SK-N-SH (cell line): ENCODE data around the gene ASPG. TPM values are rescaled to one million over a fixed set of nuclear protein-coding genes. Genes with fewer than 3 reads are reported as not detected.

Source experiments
- CTCF ChIA-PET: fragments of 300-600, 350-600 bp; formaldehyde crosslinking; extraction: SDS; loops from one replicate; lab custom pipeline; 2021; lab: Yijun Ruan, JAX
- POLR2A ChIA-PET: fragments of 350-600 bp; sonication (Branson Sonifier 250); formaldehyde crosslinking; extraction: SDS; loops from one replicate; lab custom pipeline; 2020; ENCODE audit warnings: antibody characterized with exemption, inconsistent platforms; lab: Yijun Ruan, JAX
- DNase-seq: peaks from one replicate; pipeline ENCODE4 v3.0.0; 2012
- H2AFZ ChIP-seq: fragments of 200-600 bp; sonication (generic); 2 replicates; pipeline ENCODE4 v1.8.1; 2016; ENCODE audit warnings: antibody characterized with exemption, mild to moderate bottlenecking, low read depth
- H3F3A ChIP-seq: fragments of 200-600 bp; sonication (generic); replicated peaks from 2 replicates; pipeline ENCODE3; 2016; ENCODE audit warnings: antibody characterized with exemption, mild to moderate bottlenecking; ENCODE audit not compliant: insufficient read depth
- H3K27ac ChIP-seq, 2 experiments: fragments of 200-500 bp in 1 of 2; fragments of 200-600 bp in 1 of 2; sonication (Bioruptor generic) in 1 of 2; sonication (generic), shearing (Covaris generic) in 1 of 2; 2 replicates each; pipeline versions ENCODE4 v1.5.1 to v1.6.1; 2014 to 2016; ENCODE audit warnings: low read depth in 2 of 2, inconsistent platforms in 1 of 2, low read length in 1 of 2, mild to moderate bottlenecking in 1 of 2, mixed read lengths in 1 of 2
- H3K27me3 ChIP-seq: fragments of 200-600 bp; sonication (generic), shearing (Covaris generic); 2 replicates; pipeline ENCODE4 v1.6.1; 2016; ENCODE audit warnings: mixed run types; ENCODE audit not compliant: insufficient read depth
- H3K36me3 ChIP-seq, 2 experiments: fragments of 200-500 bp in 1 of 2; fragments of 200-600 bp in 1 of 2; sonication (Bioruptor generic) in 1 of 2; sonication (generic) in 1 of 2; replicated peaks in 1 of 2; 2 replicates each; pipeline versions ENCODE3 to v1.5.1; 2014 to 2016; ENCODE audit warnings: low read length in 1 of 2, mild to moderate bottlenecking in 1 of 2; ENCODE audit not compliant: insufficient read depth in 2 of 2, control insufficient read depth in 1 of 2
- H3K4me1 ChIP-seq, 2 experiments: fragments of 200-500 bp in 1 of 2; fragments of 200-600 bp in 1 of 2; sonication (Bioruptor generic) in 1 of 2; sonication (generic), shearing (Covaris generic) in 1 of 2; 2 replicates each; pipeline versions ENCODE4 v1.5.1 to v1.6.1; 2014 to 2016; ENCODE audit warnings: low read depth in 1 of 2, low read length in 1 of 2, mixed run types in 1 of 2; ENCODE audit not compliant: insufficient read depth in 2 of 2, control insufficient read depth in 1 of 2
- H3K4me2 ChIP-seq: fragments of 200-600 bp; sonication (generic), shearing (Covaris generic); 2 replicates; pipeline ENCODE4 v1.6.1; 2017; ENCODE audit warnings: mixed run types
- H3K4me3 ChIP-seq, 2 experiments: fragments of 200-500 bp in 1 of 2; fragments of 200-600 bp in 1 of 2; sonication (Bioruptor generic) in 1 of 2; sonication (generic), shearing (Covaris generic) in 1 of 2; 2 replicates each; pipeline versions ENCODE4 v1.5.1 to v1.8.1; 2014 to 2016; ENCODE audit warnings: low read depth in 2 of 2, inconsistent platforms in 1 of 2, low read length in 1 of 2, mild to moderate bottlenecking in 1 of 2, mixed read lengths in 1 of 2, moderate library complexity in 1 of 2
- H3K79me2 ChIP-seq: fragments of 200-600 bp; sonication (generic); 2 replicates; pipeline ENCODE4 v1.8.1; 2017; ENCODE audit warnings: mild to moderate bottlenecking; ENCODE audit not compliant: insufficient read depth
- H3K9ac ChIP-seq: fragments of 200-600 bp; sonication (generic); 2 replicates; pipeline ENCODE4 v1.6.1; 2017; ENCODE audit warnings: mixed run types
- H3K9me2 ChIP-seq: fragments of 200-600 bp; sonication (generic); 2 replicates; pipeline ENCODE4 v1.6.1; 2017; ENCODE audit warnings: mixed run types
- H3K9me3 ChIP-seq: fragments of 200-600 bp; sonication (generic); 2 replicates; pipeline ENCODE4 v1.6.1; 2017; ENCODE audit warnings: mixed run types, mild to moderate bottlenecking, moderate library complexity
- H4K20me1 ChIP-seq: fragments of 200-600 bp; sonication (generic); 2 replicates; pipeline ENCODE4 v1.6.1; 2017; ENCODE audit warnings: mild to moderate bottlenecking, mixed run types; ENCODE audit not compliant: insufficient read depth
- CHD2 ChIP-seq: fragments of 150-350 bp; IDR thresholded peaks from 2 replicates; pipeline ENCODE4 v1.6.1; 2018; ENCODE audit warnings: low read length; ENCODE audit not compliant: partially characterized antibody
- EP300 ChIP-seq, 2 experiments: IDR thresholded peaks; 2 replicates each; pipeline versions ENCODE4 v1.4.0 to v1.6.1; 2012; ENCODE audit warnings: borderline replicate concordance in 1 of 2, low read depth in 1 of 2, low read length in 1 of 2
- FOXM1 ChIP-seq: IDR thresholded peaks from 2 replicates; pipeline ENCODE4 v1.4.0; 2012; ENCODE audit warnings: low read depth, mild to moderate bottlenecking
- POLR2AphosphoS5 ChIP-seq: IDR thresholded peaks from 2 replicates; pipeline ENCODE4 v1.6.1; 2012; ENCODE audit warnings: low read depth, low read length
- RCOR1 ChIP-seq: fragments of 150-350 bp; IDR thresholded peaks from 2 replicates; pipeline ENCODE4 v1.6.1; 2017; ENCODE audit warnings: antibody characterized with exemption, low read length
- TEAD4 ChIP-seq: IDR thresholded peaks from 2 replicates; pipeline ENCODE4 v1.4.0; 2012; ENCODE audit warnings: mild to moderate bottlenecking, borderline replicate concordance; ENCODE audit not compliant: insufficient read depth
- ZBTB33 ChIP-seq: IDR thresholded peaks from 2 replicates; pipeline ENCODE4 v1.4.0; 2012; ENCODE audit warnings: low read depth, borderline replicate concordance
- WGBS: methylation state at CpG from one replicate; pipeline ENCODE4 v1.1.6; 2017; ENCODE audit warnings: low lambda C conversion rate; 5-methylcytosine and 5-hydroxymethylcytosine counted together
- polyA plus RNA-seq, 3 experiments: library from polyadenylated mRNA; depleted of rRNA; stranded (reverse); fragments of >200 nt; gene quantifications; 2 replicates each; pipeline ENCODE4 v1.2.3, GENCODE V29; 2012
- TF ChIP-seq, protein P1 (sequence below): IDR thresholded peaks from 2 replicates; pipeline ENCODE4; 2012
- TF ChIP-seq, protein P2 (sequence below): IDR thresholded peaks from 2 replicates; pipeline ENCODE4 v1.6.1; 2012; ENCODE audit warnings: mild to moderate bottlenecking, low read depth, low read length, moderate library complexity

ASPG gene
- polyA plus RNA-seq, 1 of the 3 experiments (the other 2 are of a cell fraction): not detected

- no peak overlapping the region for H3K4me3 ChIP-seq
- TF ChIP-seq, protein P1, sequence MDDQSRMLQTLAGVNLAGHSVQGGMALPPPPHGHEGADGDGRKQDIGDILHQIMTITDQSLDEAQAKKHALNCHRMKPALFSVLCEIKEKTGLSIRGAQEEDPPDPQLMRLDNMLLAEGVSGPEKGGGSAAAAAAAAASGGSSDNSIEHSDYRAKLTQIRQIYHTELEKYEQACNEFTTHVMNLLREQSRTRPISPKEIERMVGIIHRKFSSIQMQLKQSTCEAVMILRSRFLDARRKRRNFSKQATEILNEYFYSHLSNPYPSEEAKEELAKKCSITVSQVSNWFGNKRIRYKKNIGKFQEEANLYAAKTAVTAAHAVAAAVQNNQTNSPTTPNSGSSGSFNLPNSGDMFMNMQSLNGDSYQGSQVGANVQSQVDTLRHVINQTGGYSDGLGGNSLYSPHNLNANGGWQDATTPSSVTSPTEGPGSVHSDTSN: no peak
- TF ChIP-seq RCOR1: no peak
- TF ChIP-seq, all 33 proteins: peak for 0
- H3K9me2 ChIP-seq: no peaks in the 10 kb centered on the region
- no peaks in the 10 kb centered on the region for H4K20me1 ChIP-seq
- ChIA-PET POLR2A (no interaction called here), CTCF (interaction anchor here (0.7 to 1.3 kb wide), 3 partner anchors 30 to 516 kb away, joined by 3 to 4 read pairs (median 3); no protein-coding TSS in a partner anchor)
- no peaks in the 10 kb centered on the region for H3K4me1 ChIP-seq
- H3K79me2 ChIP-seq: no peaks in the 10 kb centered on the region
- peaks cover 9% of the 10 kb centered on the region; the same call in 1 of the 2 replicates for H3K9me3 ChIP-seq
- no peaks in the 10 kb centered on the region for H3K36me3 ChIP-seq
- no peak overlapping the region for H2AFZ ChIP-seq
- H3K4me2 ChIP-seq: no peak overlapping the region
- no peak overlapping the region for H3K9ac ChIP-seq
- no peak overlapping the region for H3K27ac ChIP-seq
- 79% methylated on average over 1 of the region's 1 CpG for WGBS
- H3K27me3 ChIP-seq: no peaks in the 10 kb centered on the region
- no peaks in the 10 kb centered on the region for H3F3A ChIP-seq
- no peak for DNase-seq
These were observed 38.4 kb downstream of the ASPG start for GRCh38 chr14:104123879-104124278.

- Histone ChIP-seq H4K20me1 (no peaks in the 10 kb centered on the region), H3K27ac (no peak overlapping the region), H3K4me1 (no peaks in the 10 kb centered on the region), H3K36me3 (no peaks in the 10 kb centered on the region), H2AFZ (no peak overlapping the region), H3K4me3 (no peak overlapping the region), H3K9me2 (no peaks in the 10 kb centered on the region), H3F3A (no peaks in the 10 kb centered on the region), H3K9me3 (peaks cover 16% of the 10 kb centered on the region), H3K4me2 (no peak overlapping the region), H3K9ac (no peak overlapping the region), H3K27me3 (no peaks in the 10 kb centered on the region), H3K79me2 (no peaks in the 10 kb centered on the region)
- ChIA-PET CTCF (interaction anchor here (8.8 kb wide), 1 partner anchor 31 kb away, joined by 79 read pairs; no protein-coding TSS in a partner anchor), POLR2A (no interaction called here)
- DNase-seq: no peak
- no peak for TF ChIP-seq TEAD4
- TF ChIP-seq CHD2: no peak
- TF ChIP-seq EP300 (IDR thresholded peaks at IDR 0.05; ENCODE audit: borderline replicate concordance in 1 of 2, low read depth in 1 of 2, low read length in 1 of 2): no peak
- no peak for TF ChIP-seq ZBTB33
- no peak for TF ChIP-seq FOXM1
- TF ChIP-seq, protein P2, sequence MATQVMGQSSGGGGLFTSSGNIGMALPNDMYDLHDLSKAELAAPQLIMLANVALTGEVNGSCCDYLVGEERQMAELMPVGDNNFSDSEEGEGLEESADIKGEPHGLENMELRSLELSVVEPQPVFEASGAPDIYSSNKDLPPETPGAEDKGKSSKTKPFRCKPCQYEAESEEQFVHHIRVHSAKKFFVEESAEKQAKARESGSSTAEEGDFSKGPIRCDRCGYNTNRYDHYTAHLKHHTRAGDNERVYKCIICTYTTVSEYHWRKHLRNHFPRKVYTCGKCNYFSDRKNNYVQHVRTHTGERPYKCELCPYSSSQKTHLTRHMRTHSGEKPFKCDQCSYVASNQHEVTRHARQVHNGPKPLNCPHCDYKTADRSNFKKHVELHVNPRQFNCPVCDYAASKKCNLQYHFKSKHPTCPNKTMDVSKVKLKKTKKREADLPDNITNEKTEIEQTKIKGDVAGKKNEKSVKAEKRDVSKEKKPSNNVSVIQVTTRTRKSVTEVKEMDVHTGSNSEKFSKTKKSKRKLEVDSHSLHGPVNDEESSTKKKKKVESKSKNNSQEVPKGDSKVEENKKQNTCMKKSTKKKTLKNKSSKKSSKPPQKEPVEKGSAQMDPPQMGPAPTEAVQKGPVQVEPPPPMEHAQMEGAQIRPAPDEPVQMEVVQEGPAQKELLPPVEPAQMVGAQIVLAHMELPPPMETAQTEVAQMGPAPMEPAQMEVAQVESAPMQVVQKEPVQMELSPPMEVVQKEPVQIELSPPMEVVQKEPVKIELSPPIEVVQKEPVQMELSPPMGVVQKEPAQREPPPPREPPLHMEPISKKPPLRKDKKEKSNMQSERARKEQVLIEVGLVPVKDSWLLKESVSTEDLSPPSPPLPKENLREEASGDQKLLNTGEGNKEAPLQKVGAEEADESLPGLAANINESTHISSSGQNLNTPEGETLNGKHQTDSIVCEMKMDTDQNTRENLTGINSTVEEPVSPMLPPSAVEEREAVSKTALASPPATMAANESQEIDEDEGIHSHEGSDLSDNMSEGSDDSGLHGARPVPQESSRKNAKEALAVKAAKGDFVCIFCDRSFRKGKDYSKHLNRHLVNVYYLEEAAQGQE: no peak
- no peak for TF ChIP-seq POLR2AphosphoS5
- WGBS: 19% methylated on average over 4 of the region's 4 CpGs
These were observed 39.5 kb downstream of the ASPG start for GRCh38 chr14:104125011-104125410.
